Panc1 (cell line): ENCODE results near the gene C16orf78.

Experiments used
- CTCF ChIP-seq: fragments of 450-650 bp; IDR thresholded peaks from 2 replicates; pipeline ENCODE4 v1.5.1; 2017; ENCODE audit warnings: mild to moderate bottlenecking
- REST ChIP-seq, 2 experiments: IDR thresholded peaks; 2 replicates each; pipeline ENCODE4 v1.6.1; 2011 to 2012; ENCODE audit warnings: low read depth in 2 of 2, control low read depth in 1 of 2, low read length in 1 of 2, mild to moderate bottlenecking in 1 of 2, moderate library complexity in 1 of 2; ENCODE audit not compliant: insufficient read depth in 1 of 2
- SIN3A ChIP-seq: IDR thresholded peaks from 2 replicates; pipeline ENCODE4 v1.6.1; 2012; ENCODE audit warnings: low read depth, mild to moderate bottlenecking, low read length, moderate library complexity, borderline replicate concordance; ENCODE audit not compliant: insufficient read depth

GRCh38 chr16:49446805-49447204, 73.2 kb downstream of the C16orf78 start:
- TF ChIP-seq SIN3A (no peak), CTCF (no peak), REST (IDR thresholded peaks at IDR 0.05; ENCODE audit: insufficient read depth in 1 of 2, low read depth in 2 of 2, low read length in 1 of 2) (no peak)
